ENCODE results near the gene ITGA7.
"Not testable (repeated sequence)": the region's sequence is repeated elsewhere in the genome, so short reads cannot be mapped to it uniquely, and the experiment has no call there.

Gene ITGA7

GRCh38 chr12:55658212-55658611, 49.5 kb downstream of the ITGA7 start:
- H3K36me3 ChIP-seq (ENCODE audit: control insufficient read depth, insufficient read depth, low read length): no peaks in the 10 kb centered on the region
- H3K4me3 ChIP-seq (replicated peaks; ENCODE audit: low read depth, low read length): no peak overlapping the region
- H3K27me3 ChIP-seq (replicated peaks; ENCODE audit: control insufficient read depth, insufficient read depth, low read length): no peaks in the 10 kb centered on the region; the same call in 1 of the 2 replicates
- TF ChIP-seq CTCF (IDR thresholded peaks at IDR 0.05; ENCODE audit: insufficient read depth, low read length, poor library complexity, severe bottlenecking): no peak
- DNase-seq (ENCODE audit: extremely low read depth, insufficient read length): no peak

GRCh38 chr12:55657212-55657611, 50.5 kb downstream of the ITGA7 start:
- no peaks in the 10 kb centered on the region; the same call in 1 of the 2 replicates for H3K27me3 ChIP-seq (replicated peaks; ENCODE audit: control insufficient read depth, insufficient read depth, low read length)
- no peak for TF ChIP-seq CTCF (IDR thresholded peaks at IDR 0.05; ENCODE audit: insufficient read depth, low read length, poor library complexity, severe bottlenecking)
- no peak for DNase-seq (ENCODE audit: extremely low read depth, insufficient read length)
- no peak overlapping the region for H3K4me3 ChIP-seq (replicated peaks; ENCODE audit: low read depth, low read length)
- H3K36me3 ChIP-seq (ENCODE audit: control insufficient read depth, insufficient read depth, low read length): no peaks in the 10 kb centered on the region

GRCh38 chr12:55654511-55655214, 53.0 kb downstream of the ITGA7 start:
- no peak for DNase-seq (ENCODE audit: extremely low read depth, insufficient read length)
- Histone ChIP-seq H3K27me3 (replicated peaks; ENCODE audit: control insufficient read depth, insufficient read depth, low read length) (no peaks in the 10 kb centered on the region; the same call in 1 of the 2 replicates), H3K4me3 (replicated peaks; ENCODE audit: low read depth, low read length) (no peak overlapping the region), H3K36me3 (ENCODE audit: control insufficient read depth, insufficient read depth, low read length) (no peaks in the 10 kb centered on the region)
- TF ChIP-seq CTCF (IDR thresholded peaks at IDR 0.05; ENCODE audit: insufficient read depth, low read length, poor library complexity, severe bottlenecking): no peak

- Histone ChIP-seq H3K4me3 (replicated peaks; ENCODE audit: low read depth, low read length) (no peak overlapping the region), H3K36me3 (ENCODE audit: control insufficient read depth, insufficient read depth, low read length) (no peaks in the 10 kb centered on the region), H3K27me3 (replicated peaks; ENCODE audit: control insufficient read depth, insufficient read depth, low read length) (no peaks in the 10 kb centered on the region)
- no peak for DNase-seq (ENCODE audit: extremely low read depth, insufficient read length)
- TF ChIP-seq CTCF (IDR thresholded peaks at IDR 0.05; ENCODE audit: insufficient read depth, low read length, poor library complexity, severe bottlenecking): no peak
Observed at GRCh38 chr12:55653031-55653430, 54.7 kb downstream of the ITGA7 start.

GRCh38 chr12:55652352-55652751, 55.4 kb downstream of the ITGA7 start:
- no peaks in the 10 kb centered on the region for H3K27me3 ChIP-seq (replicated peaks; ENCODE audit: control insufficient read depth, insufficient read depth, low read length)
- no peak for DNase-seq (ENCODE audit: extremely low read depth, insufficient read length)
- no peak overlapping the region for H3K4me3 ChIP-seq (replicated peaks; ENCODE audit: low read depth, low read length)
- no peak for TF ChIP-seq CTCF (IDR thresholded peaks at IDR 0.05; ENCODE audit: insufficient read depth, low read length, poor library complexity, severe bottlenecking)
- no peaks in the 10 kb centered on the region for H3K36me3 ChIP-seq (ENCODE audit: control insufficient read depth, insufficient read depth, low read length)

GRCh38 chr12:55651299-55651683, 56.4 kb downstream of the ITGA7 start:
- no peak for DNase-seq (ENCODE audit: extremely low read depth, insufficient read length)
- Histone ChIP-seq H3K4me3 (replicated peaks; ENCODE audit: low read depth, low read length) (no peak overlapping the region), H3K27me3 (replicated peaks; ENCODE audit: control insufficient read depth, insufficient read depth, low read length) (no peaks in the 10 kb centered on the region), H3K36me3 (ENCODE audit: control insufficient read depth, insufficient read depth, low read length) (no peaks in the 10 kb centered on the region)
- TF ChIP-seq CTCF (IDR thresholded peaks at IDR 0.05; ENCODE audit: insufficient read depth, low read length, poor library complexity, severe bottlenecking): no peak

- H3K27me3 ChIP-seq (replicated peaks; ENCODE audit: control insufficient read depth, insufficient read depth, low read length); H3K4me3 ChIP-seq (replicated peaks; ENCODE audit: low read depth, low read length); DNase-seq (ENCODE audit: extremely low read depth, insufficient read length); H3K36me3 ChIP-seq (ENCODE audit: control insufficient read depth, insufficient read depth, low read length): not testable (repeated sequence)
Observed at GRCh38 chr12:55650620-55651298, 56.9 kb downstream of the ITGA7 start.

Data from GM06990 (cell line).